Uterus (tissue), 2 donors: ENCODE data around the gene PRRT3.

Experiments
- POLR2A ChIP-seq, 2 donors: fragments of 450-650 bp; IDR thresholded peaks; one replicate each; pipeline ENCODE4 v1.6.1; 2016; ENCODE audit warnings: antibody characterized with exemption in 2 of 2, mild to moderate bottlenecking in 1 of 2, moderate library complexity in 1 of 2
- TF ChIP-seq, protein P1 (sequence below), 4 experiments: fragments of 200-600 bp in 2 of 4; fragments of 450-650 bp in 2 of 4; sonication (generic) in 2 of 4; IDR thresholded peaks; one replicate each; pipeline ENCODE4 v1.5.1; 2016 to 2019; ENCODE audit warnings: antibody characterized with exemption in 4 of 4, mild to moderate bottlenecking in 2 of 4, moderate library complexity in 1 of 4

DNA sequence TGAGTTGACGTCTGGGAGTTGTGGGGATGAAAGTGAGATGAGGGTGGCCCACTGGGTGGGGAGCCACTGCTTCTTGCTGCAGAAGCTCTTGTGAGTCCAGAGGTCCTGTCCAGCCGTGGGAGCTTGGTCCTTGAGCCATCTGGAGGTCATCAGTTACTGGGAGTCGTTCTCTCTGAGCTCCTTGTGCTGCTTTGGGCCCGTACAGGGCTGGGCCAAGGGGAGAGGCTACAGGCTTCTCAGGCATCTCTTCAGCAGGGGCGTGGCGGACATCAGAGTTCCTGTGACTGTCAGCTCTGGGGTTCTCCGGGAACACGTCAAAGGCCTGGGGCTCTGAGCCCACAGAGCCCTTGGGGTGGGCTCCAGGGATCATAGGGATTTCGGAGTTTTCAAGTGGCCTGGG, 2.6 kb downstream of the PRRT3 start:
- TF ChIP-seq, protein P1, sequence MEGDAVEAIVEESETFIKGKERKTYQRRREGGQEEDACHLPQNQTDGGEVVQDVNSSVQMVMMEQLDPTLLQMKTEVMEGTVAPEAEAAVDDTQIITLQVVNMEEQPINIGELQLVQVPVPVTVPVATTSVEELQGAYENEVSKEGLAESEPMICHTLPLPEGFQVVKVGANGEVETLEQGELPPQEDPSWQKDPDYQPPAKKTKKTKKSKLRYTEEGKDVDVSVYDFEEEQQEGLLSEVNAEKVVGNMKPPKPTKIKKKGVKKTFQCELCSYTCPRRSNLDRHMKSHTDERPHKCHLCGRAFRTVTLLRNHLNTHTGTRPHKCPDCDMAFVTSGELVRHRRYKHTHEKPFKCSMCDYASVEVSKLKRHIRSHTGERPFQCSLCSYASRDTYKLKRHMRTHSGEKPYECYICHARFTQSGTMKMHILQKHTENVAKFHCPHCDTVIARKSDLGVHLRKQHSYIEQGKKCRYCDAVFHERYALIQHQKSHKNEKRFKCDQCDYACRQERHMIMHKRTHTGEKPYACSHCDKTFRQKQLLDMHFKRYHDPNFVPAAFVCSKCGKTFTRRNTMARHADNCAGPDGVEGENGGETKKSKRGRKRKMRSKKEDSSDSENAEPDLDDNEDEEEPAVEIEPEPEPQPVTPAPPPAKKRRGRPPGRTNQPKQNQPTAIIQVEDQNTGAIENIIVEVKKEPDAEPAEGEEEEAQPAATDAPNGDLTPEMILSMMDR (IDR thresholded peaks at IDR 0.05), result no peak
- TF ChIP-seq POLR2A (IDR thresholded peaks at IDR 0.05), result no peak
